8988T (cell line): ENCODE data around the gene CNOT8.

Experiments used
- DNase-seq: peaks from one replicate; pipeline ENCODE4 v3.0.0; 2011

CNOT8 gene

DNA sequence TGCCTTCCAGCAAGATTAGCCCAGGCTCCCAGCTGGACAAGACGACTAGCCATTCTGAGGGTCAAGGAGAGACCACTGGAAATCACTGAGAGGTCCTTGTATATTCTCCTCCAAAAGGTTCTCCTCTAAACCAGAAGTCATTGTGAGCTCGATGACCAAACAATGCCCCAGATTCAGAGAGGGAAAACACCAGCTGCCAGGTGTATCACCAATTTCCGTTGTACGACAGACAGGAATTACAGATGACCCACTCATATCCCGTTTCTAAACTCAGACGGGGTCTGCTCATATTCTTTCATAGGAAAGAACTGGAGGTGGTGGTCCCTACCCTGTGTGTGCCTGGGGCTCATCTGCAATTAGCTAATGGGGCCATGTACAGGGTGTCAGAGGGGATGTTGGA lies 22.2 kb upstream of the CNOT8 start:
- no peak for DNase-seq

DNA sequence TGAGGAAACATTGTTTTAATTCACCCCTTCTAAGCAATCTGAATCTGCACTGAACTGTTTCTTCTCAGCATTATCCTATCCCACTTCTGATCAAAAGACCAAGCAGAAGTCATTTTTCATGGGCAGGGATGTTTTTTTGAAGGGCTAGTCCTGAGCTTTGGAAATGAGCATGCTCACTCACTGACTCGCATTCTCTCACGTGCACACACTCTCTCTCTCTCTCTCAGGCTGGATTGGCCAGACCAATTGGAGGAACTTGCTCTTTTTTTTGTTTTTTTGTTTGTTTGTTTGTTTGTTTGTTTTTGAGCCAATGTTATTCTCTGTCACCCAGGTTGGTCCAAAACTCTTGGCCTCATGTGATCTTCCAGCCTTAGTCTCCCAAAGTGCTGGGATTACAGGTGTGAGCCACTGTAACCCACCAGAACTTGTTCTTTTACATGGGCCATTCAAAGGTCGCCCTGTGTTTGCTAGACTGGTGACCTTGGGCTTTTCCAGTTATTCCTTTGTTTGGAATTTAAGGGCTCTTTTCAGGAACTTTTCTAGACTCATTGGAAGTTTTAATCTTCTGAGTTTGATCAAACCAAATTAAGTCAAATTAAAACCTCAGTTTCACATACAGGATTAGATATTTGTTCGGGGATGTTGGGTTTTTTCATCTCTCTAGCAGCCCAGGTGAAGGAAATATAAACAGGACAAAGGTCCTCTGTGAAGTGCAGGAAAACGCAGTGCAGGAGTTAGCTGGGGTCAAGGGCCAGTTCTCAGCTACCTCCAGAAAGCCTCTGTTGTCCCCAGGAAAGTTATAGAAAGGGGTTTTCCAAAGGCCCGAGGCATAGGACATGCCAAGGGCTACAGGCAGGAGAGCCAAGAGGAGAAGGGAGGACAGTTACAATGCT lies 21.2 kb upstream of the CNOT8 start:
- no peak for DNase-seq

DNA sequence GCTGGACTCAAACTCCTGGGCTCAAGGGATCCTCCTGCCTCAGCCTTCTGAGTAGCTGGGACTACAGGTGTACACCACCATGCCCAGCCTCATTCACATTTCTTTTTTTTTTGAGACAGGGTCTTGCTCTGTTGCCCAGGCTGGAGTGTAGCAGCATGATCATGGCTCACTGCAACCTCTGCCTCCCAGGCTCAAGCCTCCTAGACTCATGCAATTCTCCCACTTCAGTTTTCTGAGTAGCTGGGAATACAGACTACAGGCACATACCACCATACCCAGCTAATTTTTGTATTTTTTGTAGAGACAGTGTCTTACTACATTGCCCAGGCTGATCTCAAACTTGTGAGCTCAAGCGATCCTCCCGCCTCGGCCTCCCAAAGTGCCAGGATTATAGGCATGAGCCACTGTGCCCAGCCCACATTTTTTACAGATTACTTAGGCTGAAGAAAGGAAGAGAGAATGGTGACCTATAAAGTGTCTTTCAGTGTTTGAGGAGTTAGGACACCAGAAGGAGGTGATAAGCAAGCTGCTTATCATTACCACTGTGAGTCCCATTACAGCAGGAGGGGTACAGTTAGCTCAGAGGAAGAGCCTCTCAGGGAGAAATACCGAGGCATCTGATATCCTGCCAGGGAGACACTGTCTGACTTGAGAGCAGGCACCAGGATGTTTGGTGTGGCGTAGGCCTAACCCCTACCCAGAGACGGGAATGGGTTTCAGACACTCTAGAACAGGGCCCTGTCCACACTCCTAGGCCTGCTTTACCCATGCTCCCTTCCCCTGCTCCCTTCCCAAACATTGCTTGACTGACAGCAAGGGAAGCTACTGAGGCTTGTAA lies 17.8 kb upstream of the CNOT8 start:
- DNase-seq: no peak

GRCh38 chr5:154841273-154841661 lies 17.2 kb upstream of the CNOT8 start:
- no peak for DNase-seq

GRCh38 chr5:154842689-154843530 lies 15.5 kb upstream of the CNOT8 start:
- DNase-seq: no peak

DNA sequence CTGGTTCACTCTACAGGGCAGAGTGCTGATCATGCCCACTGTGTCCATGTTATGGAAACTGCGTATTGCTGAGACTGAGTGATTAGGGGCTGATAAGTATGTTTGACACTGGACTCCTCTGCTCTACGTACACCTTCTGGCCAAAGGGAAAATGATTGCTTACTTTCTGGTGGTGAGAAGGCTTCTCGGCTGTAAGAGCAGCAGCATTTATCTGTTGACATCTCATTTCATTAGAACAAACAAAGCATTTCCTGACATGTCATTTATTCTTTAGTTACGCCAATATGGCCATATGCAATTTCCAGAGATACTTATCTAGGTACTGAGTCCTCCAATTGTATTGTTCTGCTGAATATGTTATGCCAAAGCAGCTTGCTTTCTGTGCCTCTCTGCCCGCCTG lies 13.6 kb upstream of the CNOT8 start:
- DNase-seq: no peak

GRCh38 chr5:154849264-154849785 lies 9.1 kb upstream of the CNOT8 start:
- DNase-seq: no peak

- DNase-seq: no peak
Observed at GRCh38 chr5:154849791-154850201, 8.6 kb upstream of the CNOT8 start.

DNA sequence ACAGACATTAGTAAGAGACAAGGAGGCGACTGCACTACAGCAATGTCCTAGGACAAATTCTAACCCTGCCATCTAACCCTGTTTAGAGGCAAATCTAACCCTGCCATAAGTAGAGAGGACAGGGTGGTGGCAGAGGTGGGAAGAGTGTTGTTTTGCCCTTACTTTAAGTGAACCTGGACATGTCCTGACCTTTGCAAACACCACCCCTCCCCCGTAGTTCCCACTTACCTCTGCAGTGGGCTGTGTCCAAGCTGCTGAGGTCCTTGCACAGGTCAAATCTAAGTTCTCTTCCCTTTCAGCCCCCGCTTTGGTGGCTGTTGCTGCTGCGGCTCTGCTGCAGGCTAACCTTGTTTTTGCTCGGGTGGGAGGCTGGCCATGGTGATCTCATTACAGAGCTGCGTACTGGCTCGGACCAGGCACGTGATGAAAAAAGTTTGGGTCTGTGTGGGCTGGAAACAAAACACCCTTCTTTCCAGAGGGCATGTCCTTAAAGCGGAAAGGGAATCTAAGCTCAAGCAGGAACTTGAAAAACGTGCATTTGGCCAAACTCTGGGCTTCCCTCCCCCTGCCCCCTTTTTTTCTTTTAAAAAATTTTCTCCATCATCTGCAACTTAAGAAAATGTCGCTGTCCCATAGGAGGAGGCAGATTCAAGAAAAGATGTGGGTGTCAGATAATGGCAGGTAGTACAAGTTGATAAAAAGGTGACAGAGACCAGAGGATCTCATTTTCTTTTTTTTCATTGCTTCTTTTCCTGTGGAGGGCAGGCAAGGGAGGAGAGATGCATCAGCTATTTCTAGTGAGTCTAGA lies 8.0 kb upstream of the CNOT8 start, which contains the start of gene FAXDC2:
FAXDC2 (minus strand) TSS at position 349 of the 808 bp plus-strand sequence. CDS start 12,425 bp downstream, outside the sequence.
- DNase-seq: no peak

DNA sequence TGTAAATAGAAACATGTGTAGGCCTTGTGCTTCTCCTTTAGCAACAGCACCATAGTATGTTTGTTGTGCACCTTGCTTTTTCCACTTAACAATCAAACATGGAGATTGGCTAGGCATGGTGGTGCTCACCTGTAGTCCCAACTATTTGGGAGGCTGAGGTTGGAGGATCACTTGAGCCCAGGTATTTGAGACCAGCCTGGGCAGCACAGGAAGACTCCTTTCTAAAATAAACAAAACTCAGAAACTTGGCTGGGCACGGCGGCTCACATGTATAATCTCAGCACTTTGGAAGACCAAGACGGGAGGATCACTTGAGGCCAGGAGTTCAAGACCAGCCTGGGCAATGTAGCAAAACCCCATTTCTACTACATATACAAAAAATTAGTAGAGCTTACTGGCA lies 7.1 kb upstream of the CNOT8 start:
- DNase-seq: no peak

DNA sequence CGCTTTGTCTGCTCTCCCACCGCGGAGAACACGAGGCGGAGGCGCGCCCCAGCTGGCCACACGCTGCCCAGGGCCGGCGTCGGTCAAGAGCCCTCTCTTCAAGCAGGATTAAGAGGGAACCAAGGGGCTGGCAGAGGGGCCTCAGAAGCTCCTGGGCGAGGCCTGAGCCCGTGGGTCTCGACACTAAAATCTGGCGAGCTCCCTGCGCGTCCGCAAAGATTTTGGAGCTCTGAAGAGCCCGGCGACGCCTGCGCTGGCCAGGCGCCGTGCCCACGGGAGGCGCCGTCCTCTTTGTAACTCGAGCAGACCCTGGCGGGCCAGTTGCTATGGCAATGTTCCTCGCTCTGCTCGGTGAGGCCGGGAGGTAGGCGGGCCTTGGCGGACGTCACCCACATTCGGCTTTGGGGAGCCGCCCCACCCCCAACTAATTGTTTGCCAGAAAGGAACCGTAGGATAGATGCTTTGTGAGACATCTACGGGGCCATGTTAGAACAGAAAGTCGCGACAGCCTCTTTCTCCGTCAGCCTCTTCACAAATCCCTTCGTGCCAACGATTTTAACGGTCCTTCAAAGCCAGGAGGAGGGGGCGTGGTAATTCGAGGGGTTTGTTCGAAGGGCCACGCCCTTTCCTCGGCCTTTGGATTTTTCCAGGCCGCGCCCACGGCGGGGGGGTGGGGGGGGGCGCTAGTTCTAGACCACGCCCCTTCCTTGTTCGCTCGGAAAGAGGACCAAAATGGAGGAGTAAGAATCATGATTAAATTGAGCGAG lies 714 bp upstream of the CNOT8 start:
- DNase-seq: peak; percentile 51

DNA sequence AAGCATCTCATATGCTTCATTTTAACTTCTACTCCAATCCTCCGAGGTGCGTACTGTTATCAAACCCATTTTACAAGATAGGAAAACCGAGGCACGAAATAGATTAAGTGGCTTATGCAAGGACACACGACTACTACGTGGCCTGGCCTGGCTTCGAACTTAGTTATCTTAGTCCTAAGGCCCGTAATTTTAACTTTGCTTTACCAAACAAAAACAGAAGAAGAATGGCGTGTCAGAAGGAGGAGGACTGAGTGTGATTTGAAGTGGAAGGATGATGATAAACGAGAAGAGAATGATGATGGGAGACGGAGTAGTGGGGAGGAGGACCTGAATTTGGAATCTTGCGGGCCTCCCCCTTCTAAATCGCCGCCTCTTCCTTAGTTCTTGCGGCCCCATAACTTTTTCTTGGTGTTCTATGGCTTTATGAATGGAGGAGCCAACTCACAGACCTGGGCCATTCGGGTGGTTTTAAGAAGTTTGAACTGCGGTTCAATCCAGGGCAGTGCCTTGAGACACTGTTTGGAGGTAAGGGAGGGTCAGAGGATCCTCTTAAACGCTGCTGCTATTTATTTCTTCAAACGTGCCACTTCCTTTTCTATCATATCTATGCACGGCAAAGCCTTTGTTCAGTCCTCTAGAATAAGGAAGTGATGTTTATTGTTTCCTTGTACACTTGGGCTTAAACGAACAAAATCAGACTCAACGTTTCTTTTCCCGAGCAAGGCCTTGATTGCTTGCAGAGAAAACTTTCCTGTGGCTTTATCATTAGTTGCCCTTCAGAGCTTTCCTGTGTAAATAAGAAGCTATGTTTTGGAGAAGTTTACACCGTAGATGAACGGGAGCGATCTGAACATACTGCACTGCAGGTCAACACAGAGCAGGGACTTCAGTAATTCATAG lies 795 bp downstream of the CNOT8 start:
- DNase-seq: no peak

GRCh38 chr5:154860123-154860522 lies 1.7 kb downstream of the CNOT8 start:
- no peak for DNase-seq

DNA sequence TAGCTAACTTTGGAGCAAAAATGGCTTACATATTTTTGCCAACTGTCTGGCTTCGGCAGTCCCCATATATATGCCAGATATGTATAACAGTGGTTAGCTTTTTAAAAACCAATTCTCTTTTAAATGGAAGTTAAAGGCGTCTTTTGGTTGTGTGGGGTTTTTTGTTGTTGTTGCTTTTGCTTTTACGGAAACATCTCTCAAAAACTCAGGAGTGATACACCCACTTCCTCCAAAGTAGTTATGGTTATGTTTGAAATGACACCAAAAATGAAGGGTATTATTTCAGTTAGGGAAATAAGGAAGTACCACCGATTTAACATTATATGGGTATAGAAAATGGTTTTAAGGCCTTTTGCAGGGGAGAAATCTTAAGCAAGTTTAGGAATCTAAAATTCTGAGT lies 2.3 kb downstream of the CNOT8 start:
- DNase-seq: no peak

GRCh38 chr5:154861946-154862345 lies 3.5 kb downstream of the CNOT8 start:
- no peak for DNase-seq

DNA sequence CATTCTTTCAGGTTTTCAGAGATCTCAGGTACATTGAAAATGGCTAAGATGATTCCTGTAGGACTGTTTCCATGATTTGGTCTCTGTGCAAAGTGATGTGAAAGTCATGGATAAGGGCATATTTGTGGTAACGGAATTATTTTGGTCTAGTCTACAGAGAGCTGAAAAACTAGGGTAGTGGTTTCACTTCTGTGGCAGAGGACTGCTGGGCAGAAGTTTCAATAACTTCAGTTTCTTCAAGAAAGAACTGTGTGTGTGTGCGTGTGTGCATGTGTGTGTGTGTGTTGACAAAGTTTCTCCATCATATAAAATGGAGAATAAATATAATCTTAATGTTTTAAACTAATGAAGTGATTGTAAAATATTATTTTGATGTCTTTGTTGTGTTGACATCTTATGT lies 4.3 kb downstream of the CNOT8 start:
- no peak for DNase-seq

GRCh38 chr5:154863291-154864080 lies 5.1 kb downstream of the CNOT8 start:
- DNase-seq: no peak

DNA sequence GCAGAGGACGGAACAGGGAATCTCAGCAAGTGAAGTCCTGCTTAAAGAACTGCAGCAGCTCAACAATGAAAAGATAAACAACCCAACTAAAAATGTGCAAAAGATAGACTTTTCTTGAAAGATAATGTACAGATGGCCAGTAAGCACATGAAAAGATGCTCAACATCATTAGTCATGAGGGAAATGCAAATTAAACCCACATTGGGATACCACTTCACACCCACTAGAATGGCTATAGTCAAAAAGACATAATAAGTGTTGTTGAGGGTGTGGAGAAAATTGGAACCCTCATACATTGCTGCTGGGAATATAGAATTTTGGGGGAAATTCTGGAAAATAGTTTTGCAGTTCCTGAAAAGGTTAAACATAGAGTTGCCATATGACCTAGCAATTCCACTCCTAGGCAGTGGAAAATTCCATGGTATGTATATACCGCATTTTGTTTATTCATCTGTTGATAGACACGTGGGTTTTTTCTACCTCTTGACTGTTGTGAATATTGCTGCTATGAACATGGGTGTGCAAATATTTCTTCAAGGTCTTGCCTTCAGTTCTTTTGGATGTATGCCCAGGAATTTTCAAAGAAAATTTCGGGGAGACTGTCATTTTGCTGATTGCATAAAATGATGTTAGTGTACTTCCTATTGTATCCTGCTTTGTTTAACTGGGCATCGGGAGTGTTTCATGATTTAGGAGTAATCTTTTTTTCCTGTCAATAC lies 7.2 kb downstream of the CNOT8 start:
- DNase-seq: no peak
